NCI-H1092 treated with DMSO at 0.1 percent for 48 hours (cell line): Measurements from ENCODE around the gene FGF4.

Experiments
- DNase-seq: peaks from one replicate; lab custom pipeline; 2025; lab: John Stamatoyannopoulos, UW

Gene FGF4

GRCh38 chr11:69807106-69807815, 32.1 kb upstream of the FGF4 start:
- DNase-seq, result no peak

DNA sequence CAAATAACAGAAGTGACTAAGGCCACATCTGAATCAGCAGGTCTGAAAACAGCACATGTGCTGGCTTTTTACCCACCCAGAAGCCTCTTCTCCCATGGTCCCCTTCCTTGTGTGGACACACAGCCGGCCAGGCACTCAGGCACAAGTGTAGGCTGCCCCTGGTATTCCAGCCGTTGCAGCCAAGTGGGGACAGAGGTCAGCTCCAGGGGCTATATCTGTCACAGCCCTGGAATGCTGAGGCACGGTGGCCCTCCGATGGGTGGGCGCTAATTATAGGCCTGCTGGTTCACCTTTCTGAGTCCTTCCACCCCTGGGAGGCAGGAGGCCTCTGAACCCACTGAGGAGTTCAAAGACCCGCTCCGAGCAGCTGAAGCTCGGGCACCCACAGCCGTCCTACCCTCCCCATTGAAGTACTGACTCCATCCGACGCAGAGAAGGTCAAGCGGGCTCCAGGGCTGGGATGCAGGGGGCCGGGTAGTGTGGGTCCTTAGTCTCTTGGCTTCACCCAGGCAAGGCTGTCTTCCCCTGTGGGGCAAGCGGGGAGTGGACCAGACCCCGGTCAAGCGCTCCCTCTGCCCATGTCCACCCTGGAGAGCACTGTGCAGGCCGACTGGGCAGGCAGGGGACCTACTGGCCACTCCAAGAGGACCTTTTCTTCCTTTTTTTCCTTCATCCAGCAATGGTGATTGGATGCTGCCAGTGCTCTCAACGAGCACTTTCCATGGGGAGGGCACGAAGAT, 29.8 kb upstream of the FGF4 start:
- no peak for DNase-seq

GRCh38 chr11:69803604-69804218, 28.6 kb upstream of the FGF4 start:
- DNase-seq, result no peak

GRCh38 chr11:69803022-69803421, 27.9 kb upstream of the FGF4 start:
- no peak for DNase-seq

- no peak for DNase-seq
Observed at GRCh38 chr11:69802590-69802989, 27.4 kb upstream of the FGF4 start.

- DNase-seq, result peak; percentile 13
Observed at GRCh38 chr11:69801513-69802335, 26.6 kb upstream of the FGF4 start.

DNA sequence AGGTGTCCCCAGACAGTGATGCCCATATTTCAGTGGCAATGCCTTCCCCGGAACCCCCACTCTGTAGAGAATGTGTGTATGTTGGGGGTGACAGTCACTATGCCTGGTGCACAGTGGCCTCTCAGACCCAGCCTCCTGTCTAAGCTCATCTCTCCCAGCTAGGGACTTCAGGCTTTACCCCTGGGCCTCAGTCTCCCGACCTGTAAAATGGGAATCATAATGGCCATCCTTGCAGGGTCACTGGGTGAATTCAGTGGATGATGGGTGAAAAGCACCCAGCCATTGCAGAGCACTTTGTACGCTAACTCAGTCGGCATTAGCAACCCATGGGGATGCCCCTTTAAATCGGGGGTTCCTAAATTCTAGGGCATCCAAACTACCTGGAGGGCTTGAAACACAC, 25.1 kb upstream of the FGF4 start:
- no peak for DNase-seq

GRCh38 chr11:69799582-69799981, 24.4 kb upstream of the FGF4 start:
- DNase-seq, result no peak

- DNase-seq, result no peak
Observed at GRCh38 chr11:69799097-69799496, 24.0 kb upstream of the FGF4 start.

DNA sequence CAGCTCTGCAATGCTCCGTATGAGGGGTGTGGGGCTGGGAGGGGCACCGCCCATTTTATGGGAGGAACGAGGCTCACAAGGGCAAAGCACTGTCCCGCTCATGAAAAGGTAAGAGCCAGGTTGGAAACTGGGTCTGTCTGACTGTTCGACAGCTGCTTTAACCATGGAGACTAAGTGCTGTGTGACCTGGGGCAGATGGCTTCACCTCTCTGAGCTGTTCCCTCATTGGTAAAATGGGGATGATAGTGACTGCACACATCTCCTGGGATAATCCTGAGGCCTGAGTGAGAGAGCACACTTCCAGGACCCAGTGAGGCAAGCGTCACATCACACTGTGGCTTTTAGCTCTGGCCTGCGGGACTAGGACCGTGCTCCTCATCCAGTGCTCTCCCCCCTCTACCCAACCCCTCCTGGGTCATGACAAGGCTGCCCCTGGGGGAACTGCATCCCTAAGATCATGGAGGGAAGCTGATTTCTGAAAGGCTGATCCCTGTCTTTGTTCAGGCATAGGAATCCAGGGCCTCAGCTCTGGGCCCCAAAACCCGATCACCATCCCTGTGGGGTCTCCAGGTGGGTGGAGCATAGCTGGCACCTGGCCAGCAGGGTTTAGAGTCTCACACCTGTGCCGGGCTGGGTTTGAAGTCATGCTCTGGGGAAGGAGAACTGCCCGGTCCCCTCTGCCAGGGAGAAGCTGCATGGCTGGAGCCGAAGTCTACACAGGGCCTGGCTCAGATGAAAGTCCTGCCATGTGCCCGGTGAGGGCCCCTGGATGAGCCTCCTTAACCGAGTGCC, 22.8 kb upstream of the FGF4 start:
- no peak for DNase-seq

- DNase-seq, result no peak
Observed at GRCh38 chr11:69797156-69797555, 22.0 kb upstream of the FGF4 start.

- no peak for DNase-seq
Observed at GRCh38 chr11:69796063-69796462, 20.9 kb upstream of the FGF4 start.

DNA sequence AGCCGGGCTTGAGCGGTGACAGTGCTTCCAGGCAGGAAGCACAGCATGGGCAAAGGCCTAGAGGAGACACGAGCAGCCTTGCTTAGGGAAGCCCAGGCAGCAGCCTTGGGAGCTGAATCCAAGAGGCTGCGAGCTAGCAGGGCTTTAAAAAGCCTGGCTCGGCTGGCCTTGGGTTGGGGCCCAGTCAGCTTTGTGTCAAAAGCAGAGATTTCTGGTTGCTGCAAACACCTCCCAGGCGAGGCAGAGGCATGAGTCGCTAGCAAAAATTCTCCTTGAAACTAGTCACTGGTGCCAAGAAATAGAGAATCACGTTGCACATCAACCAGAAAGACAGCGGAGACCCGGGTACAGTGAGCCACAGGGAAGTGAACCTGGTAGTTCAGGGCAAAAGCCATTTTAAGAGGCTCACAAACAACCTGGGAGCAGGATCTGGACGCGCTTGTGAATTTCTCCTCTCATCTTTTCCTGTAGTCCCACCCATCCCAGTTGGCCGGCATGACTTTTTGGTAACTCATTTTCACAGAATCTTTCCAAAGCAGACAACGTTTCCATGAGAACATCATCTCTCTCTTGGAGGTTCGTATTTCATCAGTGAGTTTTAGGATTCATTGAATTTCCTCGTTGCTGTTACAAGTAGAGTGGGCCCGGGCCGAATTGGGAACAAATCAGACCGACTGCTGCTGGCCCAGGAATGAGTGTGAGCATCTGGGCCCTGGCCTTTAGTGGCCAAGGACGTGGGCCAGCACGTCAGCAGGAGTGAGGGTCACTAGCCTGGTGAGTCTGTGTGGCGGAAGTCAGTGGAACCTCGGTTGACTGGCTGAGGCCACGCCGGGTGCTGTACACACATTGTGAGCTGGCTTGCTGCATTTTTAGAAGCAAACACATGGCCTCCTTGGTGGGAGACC, 16.4 kb upstream of the FGF4 start:
- no peak for DNase-seq

- no peak for DNase-seq
Observed at GRCh38 chr11:69788956-69789355, 13.8 kb upstream of the FGF4 start.

GRCh38 chr11:69787906-69788305, 12.8 kb upstream of the FGF4 start:
- no peak for DNase-seq

- no peak for DNase-seq
Observed at GRCh38 chr11:69787457-69787856, 12.3 kb upstream of the FGF4 start.

DNA sequence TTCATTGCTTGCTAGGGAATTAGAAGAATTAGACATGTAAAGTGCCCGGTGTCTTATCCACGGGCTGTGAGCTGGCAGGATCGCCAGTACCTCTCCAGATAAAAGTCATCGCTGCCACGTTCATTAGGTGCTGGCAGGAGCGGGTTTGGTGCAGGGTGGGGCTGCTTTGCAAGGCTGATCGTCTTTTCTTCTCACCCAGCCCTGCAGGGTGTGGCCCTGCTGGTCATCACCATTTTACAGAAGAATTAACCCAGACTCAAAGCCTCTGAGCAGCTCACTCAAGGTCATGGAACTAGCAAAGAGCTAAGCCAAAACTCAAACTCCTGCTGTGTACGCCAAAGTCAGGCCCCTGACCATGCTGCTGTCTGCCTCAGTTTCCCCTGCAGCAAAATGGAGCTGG, 6.1 kb upstream of the FGF4 start:
- DNase-seq, result no peak

- no peak for DNase-seq
Observed at GRCh38 chr11:69778373-69778772, 3.2 kb upstream of the FGF4 start.

DNA sequence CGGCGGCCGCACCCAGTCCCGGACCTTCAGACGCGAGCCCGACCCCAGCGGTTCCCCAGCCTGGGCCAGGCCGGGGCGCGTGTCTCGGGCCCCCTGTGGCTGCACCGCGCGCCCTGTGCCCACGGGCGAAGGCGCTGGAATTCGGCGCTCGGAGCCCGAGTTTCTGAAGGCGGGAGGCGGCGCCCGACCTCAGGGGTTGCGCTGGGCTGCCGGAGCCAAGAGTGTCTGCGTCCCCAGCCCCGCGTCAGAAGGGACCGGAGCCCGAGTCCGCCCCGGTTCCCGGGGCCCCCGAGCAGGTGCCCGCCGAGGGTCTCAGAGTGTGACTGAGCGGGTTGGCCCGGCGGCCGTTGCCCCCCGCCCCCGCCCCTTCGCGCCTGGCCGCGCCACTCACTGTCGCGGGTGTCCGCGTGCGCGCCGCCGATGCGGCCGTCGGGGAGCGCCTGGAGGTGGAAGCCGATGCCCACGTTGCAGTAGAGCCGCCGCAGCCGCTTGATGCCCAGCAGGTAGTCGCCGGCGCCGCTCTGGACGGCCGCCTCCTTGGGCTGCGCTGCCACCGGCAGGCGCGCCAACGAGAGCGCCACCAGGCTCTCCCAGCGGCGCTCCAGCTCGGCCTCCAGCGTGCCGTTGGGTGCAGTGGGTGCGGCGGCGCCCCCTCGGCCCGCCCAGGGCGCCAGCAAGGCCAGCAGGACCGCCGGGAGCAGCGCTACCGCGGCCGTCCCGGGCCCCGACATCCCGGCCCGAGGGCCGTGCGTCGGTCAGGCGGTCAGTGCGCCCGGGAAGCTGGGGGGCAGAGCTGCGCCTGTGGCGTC, 583 bp downstream of the FGF4 start:
- DNase-seq, result no peak
